NCI-H69 (cell line): ENCODE data around the gene SHMT1.

Source experiments
- DNase-seq: peaks from one replicate; lab custom pipeline; 2025; lab: John Stamatoyannopoulos, UW

Gene SHMT1

GRCh38 chr17:18281788-18282187, 81.6 kb downstream of the SHMT1 start:
- DNase-seq = no peak

- DNase-seq = peak; percentile 3
Measured at GRCh38 chr17:18280766-18281371, 82.5 kb downstream of the SHMT1 start.

- no peak for DNase-seq
Measured at GRCh38 chr17:18280249-18280648, 83.1 kb downstream of the SHMT1 start.

- DNase-seq = no peak
Measured at GRCh38 chr17:18278867-18279266, 84.5 kb downstream of the SHMT1 start.
